GM19467 (cell line): ENCODE data around the gene MRPL28.
A peak's percentile ranks its signal among the peaks of the same experiment; 100 is the strongest.
"Not testable (repeated sequence)": the region's sequence is repeated elsewhere in the genome, so short reads cannot be mapped to it uniquely, and the experiment has no call there.

ENCODE experiments used
- ATAC-seq: cut with Tn5 transposase; IDR thresholded peaks from one replicate; pipeline ENCODE4 v1.9.1; 2021; ENCODE audit warnings: mild to moderate bottlenecking, moderate library complexity; ENCODE audit not compliant: unreplicated experiment

MRPL28 gene

DNA sequence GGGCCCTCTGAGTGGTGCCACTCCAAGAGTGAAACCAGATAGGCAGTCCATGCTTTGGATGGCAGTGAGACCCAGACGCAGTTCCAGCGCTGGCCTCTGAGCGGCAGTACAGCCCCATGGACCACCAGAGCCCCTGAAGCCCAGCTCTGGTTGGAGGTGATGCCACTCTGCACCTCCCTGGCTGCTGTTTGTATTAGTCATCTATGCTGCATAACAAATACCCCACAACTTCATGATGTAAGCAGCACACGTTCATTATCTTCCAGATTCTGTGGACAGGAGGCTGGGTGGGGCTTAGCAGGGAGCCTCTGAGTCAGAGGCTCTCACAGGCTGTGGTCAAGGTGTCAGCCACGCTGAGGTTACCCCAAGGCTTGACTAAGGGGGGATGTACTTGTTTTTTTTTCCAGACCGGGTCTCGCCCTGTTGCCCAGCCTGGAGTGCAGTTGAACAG, 21.6 kb upstream of the MRPL28 start:
- ATAC-seq = no peak

DNA sequence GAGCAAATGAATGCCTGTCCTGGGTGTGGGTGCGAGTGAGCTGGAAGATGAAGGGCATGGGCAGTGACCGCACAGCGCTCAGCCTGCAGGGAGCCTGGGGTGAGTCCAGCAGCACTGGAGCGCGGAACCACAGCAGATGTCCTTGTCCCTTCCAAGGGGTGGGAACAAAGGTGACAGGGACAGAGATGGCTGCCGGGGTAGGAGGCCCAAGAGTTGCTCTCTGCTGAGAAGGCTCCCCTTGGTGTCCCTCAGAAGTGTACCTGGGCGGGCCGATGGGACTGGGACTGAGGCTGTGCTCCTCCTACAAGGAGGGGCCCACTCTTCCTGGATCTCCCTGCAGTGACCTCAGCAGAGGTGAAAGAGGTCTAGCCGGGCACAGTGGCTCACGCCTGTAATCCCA, 19.0 kb upstream of the MRPL28 start:
- ATAC-seq = no peak

DNA sequence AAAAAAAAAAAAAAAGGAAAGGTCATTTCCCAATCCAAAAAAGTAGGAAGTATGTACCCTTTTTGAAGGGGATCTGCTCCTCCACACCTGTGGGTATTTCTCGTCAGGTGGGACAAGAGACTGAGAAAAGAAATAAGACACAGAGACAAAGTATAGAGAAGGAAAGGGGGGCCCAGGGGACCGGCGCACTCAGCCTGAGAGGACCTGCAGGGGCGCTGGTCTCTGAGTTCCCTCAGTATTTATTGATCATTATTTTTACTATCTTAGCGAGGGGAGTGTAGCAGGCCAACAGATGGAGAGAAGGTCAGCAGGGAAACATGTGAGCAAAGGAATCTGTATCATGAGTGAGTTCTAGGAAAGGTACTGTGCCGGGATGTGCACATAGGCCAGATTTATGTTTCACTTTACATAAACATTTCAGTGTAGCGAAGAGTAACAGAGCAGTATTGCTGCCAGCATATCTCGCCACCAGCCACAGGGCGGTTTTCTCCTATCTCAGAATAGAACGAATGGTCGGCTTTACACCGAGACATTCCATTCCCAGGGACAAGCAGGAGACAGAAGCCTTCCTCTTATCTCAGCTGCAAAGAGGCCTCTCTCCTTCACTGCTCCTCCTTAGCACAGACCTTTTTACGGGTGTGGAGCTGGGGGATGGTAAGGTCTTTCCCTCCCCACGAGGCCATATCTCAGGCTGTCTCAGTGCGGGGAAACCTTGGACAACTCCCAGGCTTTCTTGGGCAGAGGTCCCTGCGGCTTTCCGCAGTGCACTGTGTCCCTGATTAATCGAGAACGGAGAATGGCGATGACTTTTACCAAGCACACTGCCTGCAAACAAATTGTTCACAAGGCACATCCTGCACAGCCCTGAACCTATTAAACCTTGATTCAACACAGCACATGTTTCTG, 17.7 kb upstream of the MRPL28 start:
- ATAC-seq = not testable (repeated sequence)

DNA sequence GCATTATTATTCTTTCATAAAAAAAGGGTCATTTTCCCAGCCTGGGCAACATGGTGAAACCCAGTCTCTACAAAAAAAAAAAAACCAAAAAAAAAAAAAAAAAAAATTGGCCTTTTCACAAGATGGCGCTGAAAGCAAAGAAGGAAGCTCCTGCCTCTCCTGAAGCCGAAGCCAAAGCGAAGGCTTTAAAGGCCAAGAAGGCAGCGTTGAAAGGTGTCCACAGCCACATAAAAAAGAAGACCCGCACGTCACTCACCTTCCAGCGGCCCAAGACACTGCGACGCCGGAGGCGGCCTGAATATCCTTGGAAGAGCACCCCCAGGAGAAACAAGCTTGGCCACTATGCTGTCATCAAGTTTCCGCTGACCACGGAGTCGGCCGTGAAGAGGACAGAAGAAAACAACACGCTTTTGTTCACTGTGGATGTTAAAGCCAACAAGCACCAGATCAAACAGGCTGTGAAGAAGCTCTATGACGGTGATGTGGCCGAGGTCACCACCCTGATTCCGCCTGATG, 16.4 kb upstream of the MRPL28 start:
- no peak for ATAC-seq

DNA sequence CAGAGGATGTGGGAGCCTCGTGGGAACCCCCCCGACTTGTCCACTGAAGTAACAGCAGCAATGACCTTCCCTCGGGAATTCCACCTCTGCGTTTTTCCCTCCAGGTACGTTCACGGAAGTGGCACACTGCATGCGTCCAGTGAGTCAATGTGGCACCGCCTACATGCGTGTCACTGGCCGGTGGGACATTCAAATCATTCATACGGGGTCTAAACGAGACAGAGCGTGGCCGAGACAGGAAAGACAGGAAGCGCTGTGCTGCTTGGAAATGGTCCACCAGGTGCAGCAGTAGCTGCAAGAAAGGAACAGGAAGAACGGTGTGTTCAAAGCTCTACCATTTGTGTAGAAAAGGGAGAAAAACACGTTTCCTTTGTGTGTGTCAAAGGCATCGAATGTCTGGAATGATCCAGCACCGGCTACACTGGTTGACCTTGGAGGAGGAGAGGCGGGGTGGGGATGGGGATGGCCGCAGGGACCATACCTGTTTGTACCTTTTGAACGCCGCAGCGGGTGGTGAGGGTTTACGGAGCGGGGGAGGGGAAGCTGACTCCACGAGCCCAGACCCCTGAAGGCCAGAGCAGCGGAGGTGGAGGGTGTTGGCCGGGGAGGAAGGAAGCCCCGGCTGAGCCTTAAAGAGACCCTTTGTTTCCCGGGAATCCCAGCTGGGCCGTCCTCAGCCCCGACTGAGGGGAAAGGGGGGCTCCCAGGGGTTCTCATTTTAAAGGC, 13.2 kb upstream of the MRPL28 start:
- ATAC-seq = no peak

DNA sequence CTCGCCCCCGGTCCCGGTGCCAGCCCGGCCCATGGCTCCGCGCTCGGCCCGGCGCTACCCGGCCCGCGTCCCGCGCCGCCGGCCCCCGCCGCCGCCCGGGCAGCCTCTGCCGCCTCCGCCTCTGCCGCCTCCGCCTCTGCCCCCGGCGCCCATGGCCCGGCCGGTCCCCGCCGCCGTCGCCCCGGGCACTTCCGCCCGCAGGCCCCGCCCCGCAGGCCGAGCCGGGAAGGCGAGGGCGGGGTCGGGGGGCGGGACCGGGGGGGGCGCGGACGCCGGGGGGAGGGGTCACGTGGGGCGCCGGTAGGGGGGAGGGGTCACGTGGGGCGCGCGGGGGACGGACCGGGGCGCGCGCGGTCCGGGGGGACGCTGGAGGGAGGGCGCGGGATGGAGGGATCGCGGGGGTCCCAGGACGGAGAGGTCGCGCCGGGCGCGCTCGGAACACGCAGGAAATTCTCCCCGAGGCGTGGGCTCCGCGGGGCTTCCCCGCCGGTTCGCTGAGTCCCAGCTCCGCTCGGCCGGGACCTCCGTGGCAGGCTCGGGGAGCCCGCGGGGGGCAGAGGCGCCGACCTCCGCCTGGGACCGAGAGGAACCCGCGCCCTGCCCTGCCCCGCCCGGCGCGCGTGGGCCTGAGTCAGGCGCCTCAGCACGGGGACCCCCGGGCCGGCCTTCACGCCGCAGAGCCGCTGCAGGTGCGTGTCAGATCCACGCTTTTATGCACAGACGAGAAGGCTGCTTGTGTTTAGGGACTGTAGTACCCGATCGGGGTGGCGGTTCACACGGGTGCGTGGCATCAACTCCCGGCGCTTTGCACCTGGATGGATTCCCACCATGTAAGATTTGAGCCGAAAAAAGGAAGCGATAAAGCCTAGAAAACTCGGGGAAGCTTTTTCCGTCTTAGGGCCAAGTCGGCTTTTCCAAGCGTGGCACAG, 11.7 kb upstream of the MRPL28 start, which contains the start of gene PGAP6:
Gene PGAP6, minus strand, starts transcription at position 190 of the 929 bp plus-strand sequence. Its CDS starts 157 bp downstream, at position 33.
- peak; percentile 50 for ATAC-seq

DNA sequence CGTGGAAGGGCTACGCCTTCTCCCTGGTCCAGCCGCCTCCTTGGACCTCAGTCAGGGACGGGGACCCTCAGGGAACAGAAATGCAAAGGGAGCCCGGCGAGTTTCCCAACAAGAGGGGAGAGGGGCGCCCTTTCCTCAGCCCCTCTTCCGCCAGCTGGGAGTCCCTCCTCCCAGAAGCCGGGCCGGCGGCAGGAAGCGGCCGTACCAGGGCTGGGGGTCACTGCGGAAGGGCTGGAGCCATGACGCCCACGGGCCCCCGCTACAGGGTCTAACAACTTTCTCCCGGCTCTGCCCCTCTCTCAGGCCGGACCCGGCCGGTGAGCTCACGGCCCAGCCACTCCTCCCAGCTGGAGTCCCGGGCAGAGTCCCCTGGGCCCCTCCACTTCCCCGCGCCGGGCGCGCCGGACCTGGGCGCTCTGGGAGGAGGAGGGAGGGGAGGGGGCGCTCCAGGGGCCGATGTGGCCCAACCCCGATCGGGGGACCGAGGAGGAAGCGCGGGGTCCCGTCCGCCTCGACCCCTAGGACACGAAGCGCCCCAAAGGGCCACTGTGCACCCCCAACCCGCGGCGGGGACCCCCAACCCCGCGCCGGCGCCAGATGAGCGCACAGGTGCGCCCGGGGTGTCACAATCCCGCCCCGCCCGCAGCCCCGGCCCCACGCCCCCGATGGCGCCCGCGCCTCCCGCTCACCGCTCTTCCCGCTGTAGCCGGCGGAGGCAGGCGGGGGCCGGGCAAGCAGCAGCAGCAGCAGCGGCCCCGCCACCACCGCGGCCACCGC, 10.9 kb upstream of the MRPL28 start:
- ATAC-seq = peak; percentile 4

DNA sequence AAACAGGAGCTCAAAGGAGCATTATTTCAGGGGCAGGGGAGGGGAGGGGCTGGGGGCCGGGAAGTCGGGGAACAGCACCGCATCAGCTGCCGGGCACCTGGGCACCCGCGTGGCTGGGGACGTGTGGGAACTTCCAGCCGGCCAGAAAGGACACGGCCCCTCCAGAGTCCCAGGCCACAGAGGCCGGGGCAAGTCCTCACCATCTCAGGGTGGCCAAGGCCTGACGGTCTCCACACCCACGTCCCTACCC, 10.3 kb upstream of the MRPL28 start:
- no peak for ATAC-seq

DNA sequence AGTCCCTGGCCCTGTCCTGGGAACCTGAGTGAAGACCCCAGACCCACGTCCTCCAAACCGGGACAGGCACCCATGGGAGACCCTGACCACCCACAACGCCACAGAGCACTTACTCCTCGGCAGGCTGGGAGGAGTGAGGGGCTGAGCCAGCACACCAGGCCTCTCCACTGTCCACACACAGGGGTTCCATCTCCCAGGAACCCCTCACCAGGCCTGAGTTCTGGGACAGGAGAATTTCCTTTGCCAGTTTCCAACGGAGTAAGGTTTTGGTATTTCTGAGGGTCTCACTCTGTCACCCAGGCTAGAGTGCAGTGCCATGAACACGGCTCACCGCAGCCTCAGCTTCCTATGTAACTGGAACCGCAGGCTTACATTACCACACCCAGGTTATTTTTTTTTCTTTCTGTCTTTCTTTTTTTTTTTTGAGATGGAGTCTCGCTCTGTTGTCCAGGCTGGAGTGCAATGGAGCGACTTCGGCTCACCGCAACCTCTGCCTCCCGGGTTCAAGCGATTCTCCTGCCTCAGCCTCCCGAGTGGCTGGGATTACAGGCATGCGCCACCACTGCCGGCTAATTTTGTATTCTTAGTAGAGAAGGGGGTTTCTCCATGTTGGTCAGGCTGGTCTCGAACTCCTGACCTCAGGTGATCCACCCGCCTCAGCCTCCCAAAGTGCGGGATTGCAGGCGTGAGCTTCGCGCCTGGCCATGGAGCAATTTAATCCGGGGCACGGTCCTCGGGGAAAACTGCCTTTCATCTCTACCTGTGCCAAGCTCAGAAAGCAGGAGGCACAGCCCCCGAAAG, 9.8 kb upstream of the MRPL28 start:
- no peak for ATAC-seq

DNA sequence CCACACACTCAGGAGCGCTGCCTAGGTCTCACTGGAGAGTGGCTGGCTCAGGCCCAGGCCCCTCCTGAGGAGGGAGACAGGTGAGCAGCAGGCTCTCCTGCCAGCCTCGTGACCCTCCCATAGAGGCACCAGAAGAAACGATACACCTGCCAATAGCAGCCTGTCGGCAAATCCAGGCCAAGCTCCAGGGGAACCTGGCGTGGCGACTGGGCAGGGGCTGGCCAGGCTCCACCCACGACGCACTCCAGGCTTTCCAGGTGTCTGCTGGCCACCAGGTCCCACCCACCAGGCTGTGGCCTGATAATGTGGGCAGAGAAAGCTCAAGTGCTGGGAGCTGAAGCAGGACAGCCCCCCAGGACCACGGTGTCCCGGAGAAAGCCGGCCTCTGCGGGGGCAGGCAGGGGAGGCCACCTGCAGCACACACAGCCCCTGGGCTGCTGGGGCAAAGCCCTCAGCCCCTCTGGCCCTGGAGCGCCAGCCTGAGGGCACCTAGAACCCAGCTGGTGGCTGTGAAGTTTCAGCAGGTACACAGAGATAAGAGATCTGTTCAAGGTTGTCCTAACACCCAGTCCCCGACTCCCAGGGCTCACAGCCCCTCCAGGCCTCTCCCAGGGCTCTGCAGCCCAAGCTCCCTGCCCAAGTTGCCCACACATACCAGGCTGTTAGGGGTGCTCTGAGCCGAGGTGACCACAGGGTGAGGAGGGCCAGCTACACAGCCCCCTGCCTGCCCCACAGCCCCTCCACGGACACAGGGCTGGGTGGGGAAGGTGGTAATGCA, 9.0 kb upstream of the MRPL28 start:
- no peak for ATAC-seq

DNA sequence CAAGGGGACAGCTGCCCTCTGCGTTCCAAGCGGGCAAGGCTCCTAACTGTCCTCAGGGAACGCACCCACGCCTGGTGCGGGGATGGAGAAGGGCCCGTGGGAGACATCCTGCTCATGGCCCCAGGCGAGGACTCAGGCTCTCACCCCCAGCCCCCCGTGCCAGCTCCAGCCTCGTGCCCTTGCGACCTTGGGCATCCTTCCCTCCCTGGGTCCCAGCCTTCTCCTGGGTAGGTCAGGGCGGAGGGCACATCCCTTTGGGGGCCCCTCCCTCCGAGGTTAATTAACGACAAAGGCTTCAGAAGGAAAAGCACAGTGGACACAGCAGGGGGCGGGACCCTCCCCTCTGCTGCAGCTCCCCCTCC, 8.5 kb upstream of the MRPL28 start:
- ATAC-seq = no peak

DNA sequence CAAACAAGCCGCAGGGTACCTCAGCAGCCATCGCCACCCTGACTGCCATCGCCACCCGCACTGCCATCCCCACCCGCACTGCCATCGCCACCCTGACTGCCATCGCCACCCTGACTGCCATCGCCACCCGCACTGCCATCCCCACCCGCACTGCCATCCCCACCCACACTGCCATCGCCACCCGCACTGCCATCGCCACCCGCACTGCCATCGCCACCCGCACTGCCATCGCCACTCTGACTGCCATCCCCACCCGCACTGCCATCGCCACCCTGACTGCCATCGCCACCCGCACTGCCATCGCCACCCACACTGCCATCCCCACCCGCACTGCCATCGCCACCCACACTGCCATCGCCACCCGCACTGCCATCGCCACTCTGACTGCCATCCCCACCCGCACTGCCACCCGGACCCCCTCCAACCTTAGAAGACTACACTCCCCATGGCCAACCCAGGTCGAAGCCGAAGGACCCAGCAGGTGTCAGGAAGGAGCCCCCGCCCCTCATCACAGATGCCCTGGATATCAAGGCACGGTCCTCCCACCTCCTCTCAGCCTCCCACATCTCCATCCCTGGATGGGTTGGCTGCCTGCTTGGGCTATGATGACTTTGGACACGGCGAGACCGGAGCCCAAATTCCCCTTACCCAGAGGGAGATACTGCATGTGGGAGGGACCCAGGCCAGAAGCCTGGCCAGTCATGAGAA, 7.9 kb upstream of the MRPL28 start:
- not testable (repeated sequence) for ATAC-seq

DNA sequence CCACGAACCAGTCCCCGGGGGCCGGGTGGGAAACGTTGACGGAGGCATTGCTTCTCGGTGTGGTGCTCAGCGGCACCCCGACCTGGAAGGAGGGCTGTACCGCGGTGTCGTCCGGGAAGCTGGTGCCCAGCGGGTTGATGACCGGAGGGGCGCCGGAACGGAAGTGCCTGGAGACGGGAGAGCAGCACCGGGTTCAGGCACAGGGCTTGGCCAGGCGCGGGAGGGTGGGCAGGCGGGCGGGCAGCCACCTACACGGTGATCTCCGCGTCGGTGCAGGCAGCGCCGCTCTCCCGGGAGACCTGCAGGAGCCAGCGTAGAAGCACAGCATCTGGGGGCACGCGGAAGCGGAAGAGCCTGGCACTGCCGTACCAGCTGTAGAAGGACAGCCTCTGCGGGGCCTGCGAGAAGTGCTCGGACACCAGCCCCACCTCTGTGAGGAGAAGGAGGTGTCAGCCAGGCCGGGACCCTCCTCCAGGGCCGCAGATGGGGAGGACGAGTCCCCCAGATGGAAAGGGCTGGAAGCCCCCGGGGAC, 7.1 kb upstream of the MRPL28 start:
- ATAC-seq = no peak

DNA sequence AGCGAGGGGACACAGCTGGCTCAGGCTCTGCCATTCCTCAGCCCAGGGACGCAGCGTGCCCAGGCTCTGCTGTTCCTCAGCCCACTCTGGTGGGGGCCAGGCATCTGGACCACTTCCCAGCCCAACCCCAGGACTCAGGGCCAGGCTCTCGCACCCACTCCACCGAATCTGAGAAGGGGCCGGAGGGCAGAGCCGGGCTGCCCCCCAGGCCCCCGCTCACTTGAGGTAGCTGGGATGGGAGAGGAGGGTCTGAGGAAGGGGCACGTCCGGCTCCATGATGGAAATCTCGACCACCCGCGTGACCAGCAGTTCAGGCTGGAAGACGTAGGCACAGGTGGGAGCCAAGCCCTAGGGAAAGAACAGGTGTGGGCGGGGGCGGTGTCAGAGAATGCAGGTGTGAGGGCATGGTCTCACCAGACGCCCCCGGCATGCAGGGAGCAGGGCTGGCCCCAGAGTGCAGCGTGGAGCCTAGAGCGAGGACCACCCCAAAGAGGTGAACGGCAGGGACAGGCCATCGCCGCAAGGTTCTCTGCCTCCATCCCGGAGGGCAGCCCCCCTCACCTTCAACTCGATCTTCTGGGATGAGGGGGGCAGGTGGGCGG, 6.6 kb upstream of the MRPL28 start:
- ATAC-seq = no peak

DNA sequence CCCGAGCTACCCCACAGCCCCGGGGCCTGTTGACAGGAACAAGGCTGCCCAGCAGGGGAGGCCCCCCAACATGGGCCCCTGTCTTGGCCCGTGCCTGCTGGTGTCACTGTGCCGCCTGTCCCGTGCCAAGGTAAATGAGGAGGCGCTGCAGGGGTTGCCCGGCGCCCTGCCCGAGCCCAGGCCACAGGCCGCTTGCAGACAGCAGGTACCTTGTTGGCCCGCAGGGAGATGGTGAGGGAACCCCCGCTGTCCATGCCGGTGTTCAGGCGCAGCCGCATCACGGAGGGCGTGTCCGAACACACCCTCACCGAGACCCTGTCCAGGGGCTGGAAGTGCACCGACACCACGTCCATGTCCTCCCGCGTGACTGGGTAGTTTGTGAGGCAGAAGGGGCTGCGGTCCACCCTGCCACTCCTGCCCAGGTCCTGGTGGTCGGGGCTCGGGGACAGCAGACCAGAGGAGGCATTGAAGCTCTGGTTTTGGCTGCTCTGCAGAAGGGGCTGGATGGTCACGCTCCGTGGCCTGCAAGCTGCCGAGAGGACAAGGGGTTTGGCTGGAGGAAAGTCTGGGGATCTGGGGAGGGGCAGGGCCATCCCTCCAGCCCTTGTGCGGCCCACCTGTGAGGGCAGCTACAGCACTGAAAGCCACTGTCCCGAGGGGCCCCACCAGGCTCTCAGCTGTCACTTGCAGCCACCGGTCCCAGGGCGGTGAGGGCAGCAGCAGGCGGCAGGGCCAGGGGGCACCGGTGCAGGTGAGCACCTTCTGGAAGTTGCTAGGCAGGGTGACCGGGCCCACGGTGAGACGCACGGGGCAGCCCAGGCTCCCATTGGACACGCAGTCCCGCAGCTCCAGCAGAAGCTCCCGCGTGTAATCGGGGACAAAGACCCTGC, 5.8 kb upstream of the MRPL28 start:
- ATAC-seq = no peak

DNA sequence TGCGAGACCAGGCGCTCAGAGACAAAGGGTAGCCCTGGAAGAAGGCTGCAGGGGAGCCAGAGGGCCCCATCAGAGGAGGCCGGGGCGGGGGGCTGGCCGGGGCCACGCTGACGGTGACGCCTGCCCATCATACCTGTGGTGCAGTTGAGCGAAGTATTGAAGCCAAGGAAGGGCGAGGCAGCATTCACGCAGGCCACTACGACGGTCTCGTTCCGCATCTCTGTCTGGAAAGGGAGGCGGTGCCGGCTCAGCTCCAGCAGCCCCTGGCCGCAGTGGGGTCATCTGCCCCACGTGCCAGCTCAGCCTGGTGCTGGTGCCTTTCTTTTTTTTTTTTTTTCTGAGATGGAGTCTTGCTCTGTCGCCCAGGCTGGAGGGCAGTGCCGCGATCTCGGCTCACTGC, 4.9 kb upstream of the MRPL28 start:
- no peak for ATAC-seq

DNA sequence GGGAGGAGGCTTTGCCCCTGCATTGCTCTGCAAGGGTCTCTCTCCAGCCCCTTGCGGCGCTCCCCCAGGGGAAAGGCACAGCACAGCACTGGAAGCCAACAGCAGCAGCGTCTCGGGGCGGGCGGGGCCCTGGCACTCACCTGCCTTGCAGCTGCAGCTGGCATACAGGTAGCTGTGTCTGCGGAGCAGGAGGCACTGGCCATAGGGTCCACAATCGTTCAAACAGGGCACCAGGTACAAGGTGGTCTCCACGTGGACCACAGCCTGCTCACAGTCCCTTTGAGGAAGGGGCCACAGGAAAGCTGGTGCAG, 4.2 kb upstream of the MRPL28 start:
- ATAC-seq = no peak
